Measurements from ENCODE around the gene MBTPS2.
A peak's percentile ranks its signal among the peaks of the same experiment; 100 is the strongest.

MBTPS2 gene

DNA sequence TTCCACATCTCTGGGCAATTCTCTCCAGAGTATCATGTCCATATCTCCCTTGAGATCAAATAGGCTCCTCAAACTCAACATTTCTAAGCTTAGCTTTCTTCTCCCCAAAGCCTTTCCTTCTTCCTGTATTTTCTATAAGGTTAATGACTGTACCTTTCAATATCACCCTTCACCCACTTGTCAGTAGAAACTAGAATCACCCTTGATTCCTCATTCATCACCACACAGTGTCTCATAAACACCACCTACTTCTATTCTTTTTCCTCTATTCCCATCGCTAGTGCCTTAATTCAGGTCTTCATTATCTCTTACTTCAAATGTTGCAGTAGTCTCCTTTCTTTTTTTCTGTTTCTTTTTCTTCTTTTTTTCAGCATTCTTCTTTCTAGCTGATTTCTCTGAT is 72.8 kb downstream of the MBTPS2 start:
- TF ChIP-seq, protein P1, sequence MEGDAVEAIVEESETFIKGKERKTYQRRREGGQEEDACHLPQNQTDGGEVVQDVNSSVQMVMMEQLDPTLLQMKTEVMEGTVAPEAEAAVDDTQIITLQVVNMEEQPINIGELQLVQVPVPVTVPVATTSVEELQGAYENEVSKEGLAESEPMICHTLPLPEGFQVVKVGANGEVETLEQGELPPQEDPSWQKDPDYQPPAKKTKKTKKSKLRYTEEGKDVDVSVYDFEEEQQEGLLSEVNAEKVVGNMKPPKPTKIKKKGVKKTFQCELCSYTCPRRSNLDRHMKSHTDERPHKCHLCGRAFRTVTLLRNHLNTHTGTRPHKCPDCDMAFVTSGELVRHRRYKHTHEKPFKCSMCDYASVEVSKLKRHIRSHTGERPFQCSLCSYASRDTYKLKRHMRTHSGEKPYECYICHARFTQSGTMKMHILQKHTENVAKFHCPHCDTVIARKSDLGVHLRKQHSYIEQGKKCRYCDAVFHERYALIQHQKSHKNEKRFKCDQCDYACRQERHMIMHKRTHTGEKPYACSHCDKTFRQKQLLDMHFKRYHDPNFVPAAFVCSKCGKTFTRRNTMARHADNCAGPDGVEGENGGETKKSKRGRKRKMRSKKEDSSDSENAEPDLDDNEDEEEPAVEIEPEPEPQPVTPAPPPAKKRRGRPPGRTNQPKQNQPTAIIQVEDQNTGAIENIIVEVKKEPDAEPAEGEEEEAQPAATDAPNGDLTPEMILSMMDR (IDR thresholded peaks at IDR 0.05; ENCODE audit: extremely low read depth, missing control alignments) = no peak
- no peak for DNase-seq (ENCODE audit: low spot score)

DNA sequence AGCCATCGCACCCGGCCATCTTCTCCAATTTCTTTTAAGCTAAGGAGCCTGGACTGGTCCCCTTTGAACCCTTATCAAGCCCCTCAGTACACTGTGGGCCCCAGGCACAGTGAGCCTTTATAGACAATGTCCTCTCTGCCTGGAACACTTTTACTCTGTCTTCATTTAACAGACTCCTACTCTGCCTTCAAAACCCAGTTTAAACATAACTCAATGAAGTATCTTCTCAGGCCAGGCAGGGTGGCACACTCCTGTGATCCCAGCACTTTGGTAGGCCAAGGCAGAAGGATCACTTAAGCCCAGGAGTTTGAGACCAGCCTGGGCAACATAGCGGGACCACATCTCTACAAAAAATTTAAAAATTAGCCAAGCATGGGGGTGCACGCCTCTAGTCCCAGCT is 73.6 kb downstream of the MBTPS2 start:
- no peak for DNase-seq (ENCODE audit: low spot score)
- TF ChIP-seq, protein P1 (IDR thresholded peaks at IDR 0.05; ENCODE audit: extremely low read depth, missing control alignments) = no peak

DNA sequence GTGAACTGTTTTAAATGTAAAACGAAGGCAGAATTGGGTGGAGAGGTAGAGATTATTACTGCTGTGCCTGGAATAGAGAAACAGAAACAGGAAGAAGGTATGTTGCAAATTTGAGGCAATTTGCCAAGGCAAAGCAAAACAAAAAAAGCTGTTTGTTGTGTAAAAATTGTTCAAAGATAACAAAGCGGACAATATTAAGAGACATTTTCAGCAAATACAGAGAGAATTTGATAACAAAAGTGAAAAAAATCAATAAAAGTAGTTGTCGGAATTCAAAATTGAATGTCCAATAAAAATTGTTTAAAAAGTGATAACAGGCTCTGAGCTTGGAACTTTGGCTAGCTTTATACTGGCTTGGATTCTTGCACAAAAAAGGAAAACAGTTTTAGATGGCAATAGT is 86.7 kb downstream of the MBTPS2 start:
- TF ChIP-seq, protein P1 (IDR thresholded peaks at IDR 0.05; ENCODE audit: extremely low read depth, missing control alignments) = no peak
- DNase-seq (ENCODE audit: low spot score) = no peak

DNA sequence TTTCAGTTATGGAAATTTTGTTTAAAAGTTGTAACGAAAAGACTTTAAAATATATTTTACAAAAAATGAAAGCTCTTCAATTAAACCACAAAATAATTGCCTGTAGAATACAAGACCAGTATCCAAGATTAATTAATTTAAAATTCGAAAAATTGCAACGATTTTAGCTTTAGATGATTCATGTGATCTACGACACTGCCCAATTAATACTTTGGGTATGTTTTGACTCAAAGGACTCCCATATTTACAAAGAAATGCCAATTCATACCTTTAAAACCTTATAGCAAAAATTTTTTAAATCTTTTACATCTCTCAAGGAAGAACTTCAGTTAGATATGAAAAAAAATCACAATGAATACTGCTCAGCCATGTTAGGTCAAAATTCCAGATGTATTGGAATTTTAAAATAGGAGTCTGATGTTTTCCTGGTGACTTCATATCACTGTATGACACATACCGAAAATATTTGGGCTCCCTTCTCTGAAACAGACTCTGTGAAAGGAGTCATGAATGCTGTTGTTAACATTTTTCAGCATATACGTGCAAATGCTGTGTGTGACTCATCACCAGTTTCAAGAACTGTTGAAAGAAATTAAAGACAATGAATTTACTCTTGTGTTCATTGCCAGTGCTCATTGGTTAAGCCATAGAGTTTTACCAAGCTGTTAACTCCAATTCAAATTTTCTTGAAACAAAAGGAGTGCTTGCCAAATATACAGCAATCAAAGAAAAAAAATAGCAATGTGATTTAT is 87.3 kb downstream of the MBTPS2 start:
- DNase-seq (ENCODE audit: low spot score) = peak; percentile 5

DNA sequence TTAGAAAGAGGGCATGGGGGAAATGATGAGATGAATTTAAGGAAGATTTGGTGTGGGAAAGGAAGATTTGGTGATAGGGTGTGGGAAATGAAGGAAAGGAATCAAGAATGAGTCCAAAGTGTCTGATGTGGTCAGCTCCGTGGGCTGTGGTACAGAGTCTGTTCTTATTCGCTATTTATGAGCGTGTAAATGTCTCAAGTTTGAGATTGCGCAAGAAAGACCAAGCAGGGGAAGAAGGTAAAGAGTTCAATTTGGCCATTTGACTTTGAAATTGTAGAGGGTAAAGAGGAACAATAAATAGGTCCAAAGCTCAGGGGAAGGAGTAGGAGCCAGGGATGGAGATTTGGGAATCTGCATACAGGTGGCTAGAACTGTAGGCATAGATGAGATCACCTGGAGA is 89.8 kb downstream of the MBTPS2 start:
- no peak for DNase-seq (ENCODE audit: low spot score)
- TF ChIP-seq, protein P1 (IDR thresholded peaks at IDR 0.05; ENCODE audit: extremely low read depth, missing control alignments) = no peak

More for the DNA sequence above, 87.3 kb downstream of the MBTPS2 start:
- TF ChIP-seq, protein P1 (IDR thresholded peaks at IDR 0.05; ENCODE audit: extremely low read depth, missing control alignments) = no peak

DNA sequence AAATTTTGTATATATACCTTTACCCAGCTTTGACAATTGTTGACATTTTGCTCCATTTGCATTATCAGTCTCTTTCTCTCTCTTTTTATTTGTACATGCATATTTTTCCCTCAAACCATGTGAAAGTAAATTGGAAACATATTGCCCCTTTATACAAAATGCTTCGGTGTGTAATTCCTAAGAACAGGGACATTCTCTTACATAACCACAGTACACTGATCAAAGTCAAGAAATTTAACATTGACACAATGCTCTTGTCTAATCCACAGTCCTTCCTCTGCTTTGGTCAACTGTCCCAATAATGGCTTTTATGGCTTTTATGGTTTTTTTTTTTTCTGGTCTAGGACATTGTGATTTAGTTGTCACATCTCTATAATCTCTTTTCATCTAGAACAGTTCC is 91.6 kb downstream of the MBTPS2 start:
- TF ChIP-seq, protein P1 (IDR thresholded peaks at IDR 0.05; ENCODE audit: extremely low read depth, missing control alignments) = no peak
- DNase-seq (ENCODE audit: low spot score) = no peak

DNA sequence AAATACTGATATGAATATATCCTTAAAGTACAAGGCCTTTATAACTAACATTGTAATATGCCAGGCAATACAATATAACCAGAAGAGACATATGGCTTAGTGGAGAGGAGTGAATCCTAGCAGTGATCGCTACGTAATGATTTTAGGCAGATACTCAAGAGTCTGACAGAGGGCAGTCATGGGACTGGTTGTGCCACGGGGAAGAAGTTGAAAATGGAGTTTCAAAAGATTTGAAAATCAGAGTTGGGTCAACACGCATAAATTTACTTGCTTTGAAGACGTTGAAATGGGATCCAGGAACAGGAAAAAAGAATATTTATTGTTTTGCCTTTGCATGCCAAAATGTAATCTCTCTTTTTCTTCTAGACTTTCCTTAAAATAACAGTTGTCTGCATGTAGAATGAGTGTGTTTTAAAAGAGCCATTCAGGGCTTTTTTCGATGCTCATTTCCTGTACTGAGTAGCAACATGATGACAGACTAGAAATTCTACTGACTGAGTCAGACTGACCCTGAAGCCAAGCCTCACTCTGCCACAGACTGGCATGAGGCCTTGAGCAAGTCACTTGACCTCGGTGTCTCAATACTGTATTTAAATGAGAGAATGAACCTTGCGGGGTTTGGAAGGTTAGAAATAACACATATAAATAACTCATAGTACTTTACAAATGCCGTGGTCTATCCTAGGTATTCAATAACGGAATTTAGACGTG is 93.0 kb downstream of the MBTPS2 start:
- TF ChIP-seq, protein P1 (IDR thresholded peaks at IDR 0.05; ENCODE audit: extremely low read depth, missing control alignments) = no peak

More for the DNA sequence above, 93.0 kb downstream of the MBTPS2 start:
- DNase-seq (ENCODE audit: low spot score) = no peak
